T-helper 22 cell (primary cell): ENCODE data around the gene PMEL.
"Not testable (repeated sequence)": the region's sequence is repeated elsewhere in the genome, so short reads cannot be mapped to it uniquely, and the experiment has no call there.

Source experiments
- DNase-seq: peaks from one replicate; pipeline ENCODE4 v3.0.0-alpha.2; 2020; ENCODE audit warnings: low read depth

PMEL gene

DNA sequence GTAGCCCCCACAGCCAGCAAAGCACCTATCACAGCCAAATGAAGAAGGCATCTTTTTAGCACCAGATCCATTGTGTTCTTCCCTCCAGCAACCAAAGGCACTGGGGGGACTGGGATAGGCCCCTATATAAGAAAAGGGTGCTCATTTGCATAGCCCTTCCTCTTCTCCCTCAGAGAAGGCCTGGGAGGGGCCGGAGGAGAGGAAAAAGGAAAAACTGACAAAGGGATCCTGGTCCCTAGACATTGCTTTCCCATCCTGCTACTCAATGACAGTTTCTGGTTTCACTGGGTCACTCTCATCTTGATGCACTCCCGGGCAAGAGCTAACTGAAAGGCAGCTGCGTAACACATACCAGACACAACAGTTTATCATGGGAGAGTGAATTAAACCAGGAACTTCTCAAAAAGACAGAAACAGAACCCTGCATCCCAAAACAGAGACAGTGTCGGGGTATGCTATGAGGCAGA is at the start of gene PMEL:
Gene PMEL (minus strand): TSS at position 102 of the 467 bp plus-strand sequence. CDS start 31 bp downstream, at position 71.
- DNase-seq = no peak

- DNase-seq = no peak
Observed at GRCh38 chr12:56014205-56014604, 48.4 kb upstream of the PMEL start.

DNA sequence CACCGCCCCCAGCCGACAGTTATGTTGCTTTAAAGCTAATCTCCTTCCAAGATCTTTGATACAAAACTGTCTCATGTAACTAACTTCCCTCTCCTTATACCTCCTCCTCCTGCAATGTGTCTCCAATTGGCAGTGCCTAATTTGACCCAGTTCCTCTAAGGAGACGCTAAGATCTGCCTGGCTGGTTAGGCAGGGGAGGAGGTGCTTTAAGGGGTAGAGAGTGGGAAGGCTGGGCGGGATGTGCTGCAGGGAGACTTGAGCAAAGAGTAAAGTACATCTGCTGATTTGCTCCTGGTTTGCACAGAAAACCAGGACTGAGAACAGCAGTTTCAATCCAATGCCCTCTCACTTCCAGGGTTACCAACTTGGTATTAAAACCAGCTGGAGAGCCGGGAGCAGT is 47.6 kb upstream of the PMEL start:
- no peak for DNase-seq

DNA sequence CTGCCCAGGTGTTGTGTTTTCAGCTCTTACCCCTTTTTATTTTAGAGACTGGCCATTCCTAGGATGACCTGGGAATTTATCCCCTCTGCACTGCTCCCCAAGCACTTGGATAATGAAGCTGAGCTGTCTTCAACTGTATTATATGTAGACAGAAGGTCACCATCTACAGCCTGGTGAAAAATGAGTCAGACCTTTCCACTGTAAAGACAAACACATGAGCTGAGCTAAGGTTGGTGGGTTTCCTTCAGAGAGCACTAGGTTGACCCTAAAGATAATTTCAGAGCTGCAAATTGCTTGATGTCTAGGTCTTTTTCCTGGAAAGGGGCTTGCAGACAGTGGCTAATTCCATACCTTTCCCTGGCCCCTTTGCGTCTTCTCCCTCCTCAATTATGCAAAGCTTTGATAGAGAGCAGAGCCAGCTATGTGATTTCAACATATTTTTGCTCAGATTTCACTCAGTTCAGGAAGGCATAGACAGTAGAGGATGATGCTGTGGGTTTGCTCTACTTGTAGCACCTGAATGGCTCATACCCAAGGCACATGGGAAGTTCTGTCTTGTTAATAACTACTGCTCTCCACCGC is 45.8 kb upstream of the PMEL start:
- DNase-seq = no peak

DNA sequence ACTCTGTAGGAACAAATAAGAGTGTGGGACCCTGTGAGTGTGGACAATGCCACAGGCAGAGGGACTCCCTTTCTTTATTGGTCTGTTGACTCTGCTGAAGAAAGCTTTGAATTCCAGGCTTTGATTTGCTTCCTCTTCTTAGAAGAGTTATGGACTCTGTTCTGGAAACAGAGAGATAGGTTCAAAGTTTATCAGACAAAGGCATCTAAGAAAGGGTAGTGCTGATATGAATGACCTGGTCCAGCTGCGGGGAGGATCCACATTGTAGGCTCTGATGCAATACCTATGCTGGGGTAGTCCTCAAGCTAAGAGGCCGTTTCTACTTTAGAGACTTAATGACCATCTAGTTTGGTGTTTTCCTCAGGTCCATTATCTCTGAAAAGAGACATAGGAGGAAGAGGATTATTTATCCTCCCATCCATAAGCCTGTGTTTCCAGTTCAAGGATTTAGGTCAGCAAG is 44.3 kb upstream of the PMEL start:
- DNase-seq = no peak

DNA sequence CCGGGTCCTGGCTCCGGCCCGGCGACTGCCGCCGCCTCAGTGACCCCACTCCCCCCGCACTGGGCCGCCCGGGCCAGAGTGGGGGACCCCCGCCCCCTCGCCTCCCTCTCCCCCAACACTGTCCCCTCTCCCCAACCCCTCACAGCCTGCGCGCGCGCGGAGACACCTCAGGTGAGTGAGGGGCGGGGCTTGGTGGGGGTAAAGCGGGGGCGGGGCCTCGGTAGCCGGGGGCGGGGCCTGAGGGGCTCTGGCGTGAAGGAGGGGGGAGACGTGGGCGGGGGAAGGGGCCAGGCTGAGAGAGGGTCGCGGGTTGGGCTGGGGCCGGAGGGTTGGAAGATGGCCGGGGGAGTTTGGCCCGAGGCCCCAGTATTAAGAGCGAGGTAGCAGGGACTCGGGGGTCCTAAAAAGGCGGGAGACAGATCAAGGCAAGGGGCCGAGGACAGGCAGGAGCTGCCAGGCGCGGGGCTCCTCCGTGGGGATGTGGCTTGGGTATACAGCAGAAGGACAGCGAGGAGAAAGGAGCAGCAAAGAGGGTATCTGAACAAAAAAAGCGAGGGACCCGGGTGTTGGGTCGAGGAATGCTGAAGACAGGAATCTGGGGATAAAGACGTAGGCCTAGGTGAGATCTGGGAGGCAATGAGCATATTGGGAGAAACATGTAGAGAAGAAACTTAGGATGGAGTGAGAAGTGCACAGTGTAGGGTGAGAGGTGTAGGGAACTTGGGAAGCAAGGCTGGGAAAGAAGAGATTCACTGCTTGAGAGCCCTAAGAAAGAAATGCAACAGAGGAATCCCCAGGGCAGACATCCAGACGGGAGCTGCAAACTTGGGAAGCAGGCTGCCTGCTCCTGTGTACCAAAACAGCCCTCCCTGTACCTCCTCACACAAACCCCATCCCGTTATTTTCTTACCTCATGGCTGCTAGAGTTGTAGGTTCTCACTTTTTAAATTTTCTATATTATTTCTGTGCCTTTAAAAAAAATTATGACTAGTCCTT is 42.0 kb upstream of the PMEL start:
- DNase-seq = peak; percentile 58

- DNase-seq = no peak
Observed at GRCh38 chr12:56004211-56004610, 38.4 kb upstream of the PMEL start.

GRCh38 chr12:56003376-56003775 is 37.5 kb upstream of the PMEL start:
- not testable (repeated sequence) for DNase-seq

GRCh38 chr12:56001487-56002100 is 35.8 kb upstream of the PMEL start:
- DNase-seq = no peak

DNA sequence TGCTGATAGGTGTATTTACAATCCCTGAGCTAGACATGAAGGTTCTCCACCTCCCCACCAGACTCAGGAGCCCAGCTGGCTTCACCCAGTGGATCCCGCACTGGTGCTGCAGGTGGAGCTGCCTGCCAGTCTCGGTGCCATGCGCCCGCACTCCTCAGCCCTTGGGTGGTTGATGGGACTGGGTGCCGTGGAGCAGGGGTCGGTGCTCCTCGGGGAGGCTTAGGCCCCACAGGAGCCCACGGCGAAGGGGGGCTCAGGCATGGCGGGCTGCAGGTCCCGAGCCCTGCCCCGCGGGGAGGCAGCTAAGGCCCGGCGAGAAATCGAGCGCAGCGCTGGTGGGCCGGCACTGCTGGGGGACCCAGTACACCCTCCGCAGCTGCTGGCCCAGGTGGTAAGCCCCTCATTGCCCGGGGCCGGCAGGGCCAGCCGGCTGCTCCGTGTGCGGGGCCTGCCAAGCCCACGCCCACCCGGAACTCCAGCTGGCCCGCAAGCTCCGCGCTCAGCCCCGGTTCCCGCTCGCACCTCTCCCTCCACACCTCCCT is 34.2 kb upstream of the PMEL start:
- not testable (repeated sequence) for DNase-seq

GRCh38 chr12:55999522-55999921 is 33.7 kb upstream of the PMEL start:
- DNase-seq = not testable (repeated sequence)

DNA sequence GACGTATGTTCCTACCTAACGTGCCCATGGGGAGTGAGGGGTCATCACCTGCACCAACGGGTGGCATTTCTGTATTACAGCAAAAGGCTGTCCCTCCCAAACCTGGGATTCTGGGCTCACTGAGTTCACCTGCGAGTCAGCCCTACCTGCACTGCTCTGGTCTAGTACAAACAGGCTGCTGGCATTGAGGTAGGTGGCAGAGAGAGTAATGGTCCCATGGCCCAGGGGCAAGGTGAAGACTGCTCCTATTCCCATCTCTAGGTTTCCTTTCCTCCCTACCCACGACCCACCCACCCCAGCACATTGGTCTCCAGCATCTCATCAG is 31.7 kb upstream of the PMEL start:
- DNase-seq = no peak

GRCh38 chr12:55996715-55997534 is 31.1 kb upstream of the PMEL start, which contains the start of gene SUOX:
SUOX (plus strand) TSS chr12:55997276; CDS start chr12:56002222, 4,946 bp downstream.
- no peak for DNase-seq

GRCh38 chr12:55996201-55996714 is 30.4 kb upstream of the PMEL start:
- DNase-seq = peak; percentile 21

GRCh38 chr12:55995366-55995765 is 29.5 kb upstream of the PMEL start:
- no peak for DNase-seq

DNA sequence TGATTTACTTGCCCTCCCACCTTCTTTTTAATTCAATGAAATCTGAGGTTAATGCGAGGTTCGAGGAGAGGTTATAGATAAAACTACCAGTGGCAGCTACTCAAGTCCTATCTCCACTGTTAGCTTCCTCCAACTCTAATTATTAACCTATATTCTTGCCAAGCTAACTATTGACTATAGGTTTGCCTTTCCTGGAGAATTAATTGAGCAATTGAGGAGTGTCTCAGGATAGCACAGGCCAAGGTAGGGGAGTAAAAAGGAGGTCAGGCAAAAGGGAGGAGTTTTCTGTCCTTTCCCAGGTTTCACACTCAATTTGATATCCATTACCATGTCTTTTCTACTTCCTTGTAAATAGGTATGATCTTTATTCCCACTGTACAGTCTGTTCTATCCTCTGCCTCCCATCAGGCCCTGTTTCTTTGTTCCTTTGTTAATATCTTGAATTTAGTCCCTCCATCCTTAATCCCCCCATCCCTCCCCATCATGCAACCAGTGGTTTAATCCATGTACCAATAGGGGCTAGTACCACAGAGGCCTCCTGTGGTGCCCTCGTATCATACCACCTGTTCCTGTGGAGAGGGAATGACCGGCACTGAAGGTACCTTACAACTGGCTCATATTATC is 27.5 kb upstream of the PMEL start:
- no peak for DNase-seq

DNA sequence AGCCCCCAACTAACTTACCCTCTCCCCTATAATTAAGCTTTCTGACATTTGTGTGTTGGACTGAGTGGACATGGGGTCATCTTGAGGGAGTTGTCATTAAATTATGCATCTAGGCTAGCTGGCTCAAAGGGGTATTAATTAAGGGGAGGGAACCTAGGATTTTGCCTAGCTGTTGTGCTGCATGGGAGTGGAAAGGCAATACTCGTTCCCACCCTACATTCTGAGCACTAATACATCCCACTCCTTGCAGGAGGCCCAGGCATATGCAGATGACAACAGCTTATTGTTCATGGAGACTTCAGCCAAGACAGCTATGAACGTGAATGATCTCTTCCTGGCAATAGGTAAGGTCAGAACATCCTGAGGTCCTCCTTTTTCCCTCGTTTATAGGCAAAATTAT is 25.3 kb upstream of the PMEL start:
- DNase-seq = no peak

DNA sequence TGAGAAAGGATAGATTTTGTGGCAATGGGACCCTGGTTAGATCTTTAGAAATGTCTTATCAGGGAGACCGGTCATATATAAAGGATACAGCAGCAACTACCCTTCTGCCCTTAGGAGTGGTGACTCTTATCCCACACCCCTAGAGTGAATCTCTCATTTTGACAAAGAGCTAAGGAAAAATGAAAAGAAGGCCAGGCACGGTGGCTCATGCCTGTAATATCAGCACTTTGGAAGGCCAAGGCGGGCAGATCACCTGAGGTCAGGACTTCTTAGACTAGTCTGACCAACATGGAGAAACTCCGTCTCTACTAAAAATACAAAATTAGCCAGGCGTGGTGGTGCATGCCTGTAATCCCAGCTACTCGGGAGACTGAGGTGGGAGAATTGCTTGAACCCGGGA is 20.1 kb upstream of the PMEL start:
- DNase-seq = not testable (repeated sequence)

- DNase-seq = no peak
Observed at GRCh38 chr12:55985341-55985740, 19.5 kb upstream of the PMEL start.

DNA sequence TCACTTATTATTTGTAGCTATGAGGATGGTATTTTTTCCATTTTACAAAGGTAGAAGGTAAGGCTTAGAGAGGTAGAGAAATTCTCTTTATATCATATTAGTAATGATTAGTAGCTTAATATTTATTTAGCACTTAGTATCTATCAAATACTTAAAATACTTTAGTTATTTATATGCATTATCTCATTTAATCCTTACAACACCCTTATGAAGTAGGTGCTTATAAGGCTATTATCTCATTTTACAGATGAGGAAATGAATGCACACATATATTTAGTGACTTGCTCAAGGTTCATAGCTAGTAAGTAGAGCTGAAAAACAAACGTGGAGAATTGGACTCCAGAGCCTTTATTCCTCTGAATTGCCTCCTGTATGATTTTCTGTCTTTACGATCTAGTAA is 19.0 kb upstream of the PMEL start:
- no peak for DNase-seq
